GM12892 (cell line): ENCODE measurements around the gene CD300C.

Experiments
- POLR2A ChIP-seq: IDR thresholded peaks from 2 replicates; pipeline ENCODE4 v1.6.1; 2011; ENCODE audit warnings: low read depth, low read length, control low read depth
- POLR2AphosphoS5 ChIP-seq: IDR thresholded peaks from 2 replicates; pipeline ENCODE4 v1.6.1; 2011; ENCODE audit warnings: low read depth, low read length, control low read depth
- TAF1 ChIP-seq: IDR thresholded peaks from 2 replicates; pipeline ENCODE4 v1.6.1; 2011; ENCODE audit warnings: low read depth, mild to moderate bottlenecking, control low read depth, low read length, borderline replicate concordance

GRCh38 chr17:74524653-74525464 lies 21.1 kb downstream of the CD300C start:
- TF ChIP-seq POLR2A = no peak
- TF ChIP-seq TAF1 = no peak
- TF ChIP-seq POLR2AphosphoS5 = no peak
